Esophagus squamous epithelium (tissue), 5 donors: Measurements from ENCODE around the gene TSC22D3. TPM values are rescaled to one million over a fixed set of nuclear protein-coding genes. Genes with fewer than 3 reads are reported as not detected.

Experiments used
- DNase-seq: peaks from one replicate; lab custom pipeline; 2025; lab: John Stamatoyannopoulos, UW
- H3K27ac ChIP-seq, 4 donors: fragments of 200-600 bp; sonication (generic); one replicate each; pipeline ENCODE4 v1.5.1; 2016 to 2019; ENCODE audit warnings: mild to moderate bottlenecking in 1 of 4
- H3K27me3 ChIP-seq, 4 donors: fragments of 200-600 bp; sonication (generic); 1 replicate in 3 of 4; 2 replicates in 1 of 4; pipeline versions ENCODE4 v1.5.1 to v1.6.0; 2017 to 2021; ENCODE audit warnings: antibody characterized with exemption in 1 of 4
- H3K36me3 ChIP-seq, 3 donors: fragments of 200-600 bp; sonication (generic); one replicate each; pipeline ENCODE4 v1.5.1; 2016 to 2019
- H3K4me1 ChIP-seq, 3 donors: fragments of 200-600 bp; sonication (generic); one replicate each; pipeline ENCODE4 v1.5.1; 2017 to 2019
- H3K4me3 ChIP-seq, 4 donors: fragments of 200-600 bp; sonication (generic); 1 replicate in 3 of 4; 2 replicates in 1 of 4; pipeline ENCODE4 v1.5.1; 2016 to 2019; ENCODE audit warnings: mild to moderate bottlenecking in 2 of 4, moderate library complexity in 1 of 4
- H3K9me3 ChIP-seq, 3 donors: fragments of 200-600 bp; sonication (generic); one replicate each; pipeline ENCODE4 v1.5.1; 2016 to 2019
- POLR2A ChIP-seq, 4 donors: fragments of 450-650 bp; IDR thresholded peaks; one replicate each; pipeline ENCODE4 v1.6.1; 2017; ENCODE audit warnings: antibody characterized with exemption in 4 of 4, mild to moderate bottlenecking in 4 of 4, moderate library complexity in 3 of 4
- WGBS, 2 donors: methylation state at CpG; one replicate each; pipeline ENCODE4 v1.1.5; 2018; 5-methylcytosine and 5-hydroxymethylcytosine counted together
- intact Hi-C: fragments of 100-400 bp; cut with DNase I; formaldehyde crosslinking; loops from one replicate; pipeline ENCODE4 v1.15.0; 2022
- total RNA-seq, 4 donors: library from RNA; depleted of rRNA; stranded (reverse); fragments of >200 nt; gene quantifications; one replicate each; pipeline ENCODE4 v1.1.0, GENCODE V29; 2016
- TF ChIP-seq, protein P1 (sequence below), 6 experiments: fragments of 450-650 bp in 4 of 6; fragments of 200-600 bp in 2 of 6; sonication (generic) in 2 of 6; IDR thresholded peaks; one replicate each; pipeline ENCODE4 v1.5.1; 2016 to 2019; ENCODE audit warnings: antibody characterized with exemption in 6 of 6, mild to moderate bottlenecking in 4 of 6, moderate library complexity in 4 of 6
- donor health status: DM: yes; HTN: yes; CAD: no.

The TSC22D3 gene
- total RNA-seq, 4 donors from 2014 or later = 50.2 to 558 (median 140) TPM

DNA sequence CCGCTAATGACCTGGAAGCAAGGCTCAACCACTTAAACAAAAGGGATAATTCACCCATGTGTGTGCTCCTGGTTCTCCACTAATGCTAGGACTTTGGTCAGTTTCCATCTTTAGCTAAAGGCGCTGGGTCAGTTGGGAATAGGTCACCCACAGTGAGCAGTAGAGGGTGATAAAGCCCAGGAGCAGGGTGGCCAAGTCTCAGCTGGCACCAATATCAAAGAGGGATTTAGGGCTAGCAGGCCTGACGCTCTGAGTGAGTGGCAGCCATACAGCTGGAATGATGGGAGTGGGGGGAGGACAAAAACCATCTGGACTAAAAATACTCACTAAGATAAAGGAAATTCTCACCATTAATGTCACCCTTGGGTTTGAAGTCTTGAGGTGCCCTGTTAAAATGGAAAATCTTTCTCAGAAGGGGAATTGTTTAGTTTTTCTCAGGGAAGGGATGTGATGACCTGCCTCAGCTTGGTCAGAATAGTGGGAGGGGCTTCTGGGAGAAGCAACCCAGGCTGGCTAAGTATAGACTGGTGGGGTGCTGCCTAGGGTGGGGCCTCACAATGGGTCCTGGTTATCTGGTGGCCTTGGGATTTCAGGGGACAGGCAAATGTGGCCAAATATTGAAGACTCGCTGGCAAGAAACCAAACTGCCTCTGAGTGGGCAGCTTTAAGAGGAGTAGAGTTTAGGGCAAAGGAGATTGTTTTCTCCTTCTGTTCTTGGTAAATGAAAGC, 47.1 kb downstream of the TSC22D3 start:
- no peak overlapping the region for H3K4me3 ChIP-seq
- WGBS, 2 donors = 17 to 75% methylated on average over 1 to 3 of the region's 4 CpGs
- TF ChIP-seq, protein P1, sequence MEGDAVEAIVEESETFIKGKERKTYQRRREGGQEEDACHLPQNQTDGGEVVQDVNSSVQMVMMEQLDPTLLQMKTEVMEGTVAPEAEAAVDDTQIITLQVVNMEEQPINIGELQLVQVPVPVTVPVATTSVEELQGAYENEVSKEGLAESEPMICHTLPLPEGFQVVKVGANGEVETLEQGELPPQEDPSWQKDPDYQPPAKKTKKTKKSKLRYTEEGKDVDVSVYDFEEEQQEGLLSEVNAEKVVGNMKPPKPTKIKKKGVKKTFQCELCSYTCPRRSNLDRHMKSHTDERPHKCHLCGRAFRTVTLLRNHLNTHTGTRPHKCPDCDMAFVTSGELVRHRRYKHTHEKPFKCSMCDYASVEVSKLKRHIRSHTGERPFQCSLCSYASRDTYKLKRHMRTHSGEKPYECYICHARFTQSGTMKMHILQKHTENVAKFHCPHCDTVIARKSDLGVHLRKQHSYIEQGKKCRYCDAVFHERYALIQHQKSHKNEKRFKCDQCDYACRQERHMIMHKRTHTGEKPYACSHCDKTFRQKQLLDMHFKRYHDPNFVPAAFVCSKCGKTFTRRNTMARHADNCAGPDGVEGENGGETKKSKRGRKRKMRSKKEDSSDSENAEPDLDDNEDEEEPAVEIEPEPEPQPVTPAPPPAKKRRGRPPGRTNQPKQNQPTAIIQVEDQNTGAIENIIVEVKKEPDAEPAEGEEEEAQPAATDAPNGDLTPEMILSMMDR (IDR thresholded peaks at IDR 0.05) = no peak
- TF ChIP-seq POLR2A (IDR thresholded peaks at IDR 0.05) = no peak
- H3K4me1 ChIP-seq = peaks cover 21 to 100% (median 53%) of the 10 kb centered on the region in 3 donors
- no peak for DNase-seq
- H3K9me3 ChIP-seq = no peaks in the 10 kb centered on the region
- intact Hi-C loops = no loop called here
- H3K36me3 ChIP-seq = no peaks in the 10 kb centered on the region
- no peaks in the 10 kb centered on the region for H3K27me3 ChIP-seq
- peak overlapping the region; percentile 54 to 83 (median 76) for H3K27ac ChIP-seq

- peak overlapping the region; percentile 25 to 83 (median 78) for H3K27ac ChIP-seq
- WGBS, 2 donors = 56 to 61% methylated on average over 8 to 9 of the region's 9 CpGs
- intact Hi-C loops = no loop called here
- no peak overlapping the region for H3K4me3 ChIP-seq
- peak in 1 of 4 donors; percentile 6 for TF ChIP-seq POLR2A (IDR thresholded peaks at IDR 0.05)
- TF ChIP-seq, protein P1 (IDR thresholded peaks at IDR 0.05) = no peak
- no peaks in the 10 kb centered on the region for H3K27me3 ChIP-seq
- no peaks in the 10 kb centered on the region for H3K36me3 ChIP-seq
- H3K4me1 ChIP-seq = peaks cover 23 to 99% (median 46%) of the 10 kb centered on the region in 3 donors
- H3K9me3 ChIP-seq = no peaks in the 10 kb centered on the region
- no peak for DNase-seq
Measured at GRCh38 chrX:107726816-107727534, 48.6 kb downstream of the TSC22D3 start.

- DNase-seq = no peak
- Histone ChIP-seq H3K4me3 (no peak overlapping the region), H3K27me3 (no peaks in the 10 kb centered on the region), H3K4me1 (peaks cover 27 to 89% (median 38%) of the 10 kb centered on the region in 3 donors), H3K27ac (peak overlapping the region; percentile 58 to 83 (median 78)), H3K9me3 (no peaks in the 10 kb centered on the region), H3K36me3 (no peaks in the 10 kb centered on the region)
- TF ChIP-seq, protein P1 (IDR thresholded peaks at IDR 0.05) = no peak
- TF ChIP-seq POLR2A (IDR thresholded peaks at IDR 0.05) = no peak
- intact Hi-C loops = no loop called here
- WGBS, 2 donors = 42 to 63% methylated on average over 3 to 9 of the region's 9 CpGs
Measured at GRCh38 chrX:107725761-107726555, 49.6 kb downstream of the TSC22D3 start.

DNA sequence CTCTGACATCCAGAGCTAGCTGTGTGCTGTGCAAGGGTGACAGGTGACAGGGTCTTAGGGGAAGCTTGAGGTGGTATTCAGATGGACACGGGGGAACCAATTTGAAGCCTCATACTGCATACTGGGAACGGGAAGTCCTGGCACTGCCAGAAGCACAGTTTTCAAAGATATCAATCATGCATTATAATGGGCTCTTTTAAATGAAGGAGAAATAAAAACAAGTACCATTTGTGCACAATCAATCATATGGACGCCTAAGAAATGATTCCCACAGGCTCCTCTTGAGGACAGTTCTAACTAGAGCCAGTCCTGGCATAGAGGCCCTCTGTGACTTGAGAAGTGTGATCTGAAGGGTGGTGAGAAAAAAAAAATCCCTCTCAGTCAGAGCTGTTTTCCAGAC, 50.9 kb downstream of the TSC22D3 start:
- intact Hi-C loops = no loop called here
- TF ChIP-seq, protein P1 (IDR thresholded peaks at IDR 0.05) = no peak
- no peak for TF ChIP-seq POLR2A (IDR thresholded peaks at IDR 0.05)
- WGBS, 2 donors = 57 to 60% methylated on average over 1 to 3 of the region's 3 CpGs
- no peak for DNase-seq
- Histone ChIP-seq H3K4me1 (peaks cover 27 to 76% (median 29%) of the 10 kb centered on the region in 3 donors), H3K36me3 (no peaks in the 10 kb centered on the region), H3K27ac (peak overlapping the region in 3 of 4 donors; percentile 74 to 83 (median 82)), H3K4me3 (no peak overlapping the region), H3K9me3 (no peaks in the 10 kb centered on the region), H3K27me3 (no peaks in the 10 kb centered on the region)
